Gastroesophageal sphincter (tissue), 3 donors: Measurements from ENCODE around the gene INTS6L.

Source experiments
- EP300 ChIP-seq: sonication (generic); formaldehyde crosslinking; IDR thresholded peaks from one replicate; pipeline ENCODE4 v1.6.1; 2017; ENCODE audit warnings: antibody characterized with exemption, mild to moderate bottlenecking
- POLR2A ChIP-seq, 2 donors: fragments of 450-650 bp; IDR thresholded peaks; one replicate each; pipeline ENCODE4 v1.6.1; 2017; ENCODE audit warnings: antibody characterized with exemption in 2 of 2, mild to moderate bottlenecking in 2 of 2, moderate library complexity in 1 of 2
- TF ChIP-seq, protein P1 (sequence below), 4 experiments: fragments of 200-600 bp in 2 of 4; fragments of 450-650 bp in 2 of 4; sonication (generic) in 1 of 4; IDR thresholded peaks; one replicate each; pipeline ENCODE4 v1.5.1; 2017 to 2019; ENCODE audit warnings: antibody characterized with exemption in 4 of 4, mild to moderate bottlenecking in 2 of 4, moderate library complexity in 2 of 4

DNA sequence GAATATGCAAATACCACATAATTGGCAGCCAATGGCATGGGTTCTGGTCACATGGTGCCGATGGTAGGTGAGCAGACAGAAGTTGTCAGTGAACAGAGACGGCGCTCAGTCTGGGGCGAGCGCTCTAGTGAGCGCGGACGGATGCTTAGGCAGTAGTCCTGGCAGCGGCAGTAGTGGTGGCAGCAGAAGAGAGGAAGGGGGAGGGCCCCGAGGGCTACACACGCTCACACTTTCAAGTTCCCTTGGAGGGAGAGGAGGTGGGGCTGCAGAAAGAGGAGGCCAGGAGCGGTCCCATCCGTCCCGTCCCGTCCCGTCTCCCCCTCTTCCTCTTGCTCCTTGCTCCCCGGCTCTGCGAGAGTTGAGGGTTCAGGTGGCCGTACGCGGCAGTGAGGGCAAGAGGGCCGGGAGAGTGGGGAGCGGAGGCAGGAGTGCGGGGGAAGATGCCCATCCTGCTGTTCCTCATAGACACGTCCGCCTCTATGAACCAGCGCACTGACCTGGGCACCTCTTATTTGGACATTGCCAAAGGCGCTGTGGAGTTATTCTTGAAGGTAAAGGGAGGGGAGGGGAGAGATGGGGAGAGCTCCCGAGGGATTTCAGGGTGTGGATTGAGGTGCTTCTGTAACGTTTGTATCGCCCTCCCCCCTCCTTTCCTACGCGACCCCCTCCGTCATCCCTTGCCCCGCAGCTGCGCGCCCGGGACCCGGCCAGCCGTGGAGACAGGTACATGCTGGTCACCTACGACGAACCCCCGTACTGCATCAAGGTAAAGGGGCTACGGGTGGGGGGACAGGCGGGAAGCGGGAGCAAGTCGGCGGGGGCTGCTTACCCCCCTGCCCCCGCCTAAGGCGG, at the start of gene INTS6L:
- peak; percentile 81 to 83 for TF ChIP-seq POLR2A (IDR thresholded peaks at IDR 0.05)
- TF ChIP-seq, protein P1, sequence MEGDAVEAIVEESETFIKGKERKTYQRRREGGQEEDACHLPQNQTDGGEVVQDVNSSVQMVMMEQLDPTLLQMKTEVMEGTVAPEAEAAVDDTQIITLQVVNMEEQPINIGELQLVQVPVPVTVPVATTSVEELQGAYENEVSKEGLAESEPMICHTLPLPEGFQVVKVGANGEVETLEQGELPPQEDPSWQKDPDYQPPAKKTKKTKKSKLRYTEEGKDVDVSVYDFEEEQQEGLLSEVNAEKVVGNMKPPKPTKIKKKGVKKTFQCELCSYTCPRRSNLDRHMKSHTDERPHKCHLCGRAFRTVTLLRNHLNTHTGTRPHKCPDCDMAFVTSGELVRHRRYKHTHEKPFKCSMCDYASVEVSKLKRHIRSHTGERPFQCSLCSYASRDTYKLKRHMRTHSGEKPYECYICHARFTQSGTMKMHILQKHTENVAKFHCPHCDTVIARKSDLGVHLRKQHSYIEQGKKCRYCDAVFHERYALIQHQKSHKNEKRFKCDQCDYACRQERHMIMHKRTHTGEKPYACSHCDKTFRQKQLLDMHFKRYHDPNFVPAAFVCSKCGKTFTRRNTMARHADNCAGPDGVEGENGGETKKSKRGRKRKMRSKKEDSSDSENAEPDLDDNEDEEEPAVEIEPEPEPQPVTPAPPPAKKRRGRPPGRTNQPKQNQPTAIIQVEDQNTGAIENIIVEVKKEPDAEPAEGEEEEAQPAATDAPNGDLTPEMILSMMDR (IDR thresholded peaks at IDR 0.05) = no peak
- no peak for TF ChIP-seq EP300
